Activated CD4-positive, alpha-beta memory T cell treated with anti-CD3 and anti-CD28 coated beads, Interleukin-2, amount 10 ng/mL, durations not matched to agents 7 days and 5 days (primary cell): ENCODE results near the gene TNS2. TPM values are rescaled to one million over a fixed set of nuclear protein-coding genes. Genes with fewer than 3 reads are reported as not detected.
"Not testable (repeated sequence)": the region's sequence is repeated elsewhere in the genome, so short reads cannot be mapped to it uniquely, and the experiment has no call there.

Source experiments
- CTCF ChIA-PET: fragments of 350-600 bp; sonication (Branson Sonifier 250); formaldehyde crosslinking; loops from one replicate; lab custom pipeline; 2021; ENCODE audit warnings: antibody characterized with exemption, inconsistent platforms; lab: Charles Lee
- POLR2A ChIA-PET: fragments of 350-600 bp; sonication (Branson Sonifier 250); formaldehyde crosslinking; loops from one replicate; lab custom pipeline; 2021; ENCODE audit warnings: antibody characterized with exemption; lab: Charles Lee
- DNase-seq: peaks from one replicate; pipeline ENCODE4 v3.0.0-alpha.2; 2020
- H3K27ac Mint-ChIP-seq: one replicate; pipeline ENCODE4 v1.8.0; 2021; ENCODE audit warnings: mild to moderate bottlenecking, mixed read lengths
- H3K27me3 Mint-ChIP-seq: one replicate; pipeline ENCODE4 v1.8.0; 2021; ENCODE audit warnings: mixed read lengths
- H3K36me3 Mint-ChIP-seq: one replicate; pipeline ENCODE4 v1.8.0; 2021; ENCODE audit warnings: low read depth, mixed read lengths
- H3K4me1 Mint-ChIP-seq: one replicate; pipeline ENCODE4 v1.8.0; 2021; ENCODE audit warnings: mixed read lengths
- H3K4me3 Mint-ChIP-seq: one replicate; pipeline ENCODE4 v1.8.0; 2021; ENCODE audit warnings: mild to moderate bottlenecking, mixed read lengths
- H3K9me3 Mint-ChIP-seq: one replicate; pipeline ENCODE4 v1.8.0; 2021; ENCODE audit warnings: mixed read lengths
- total RNA-seq, 2 experiments: library from RNA; stranded (reverse); gene quantifications; one replicate each; pipeline ENCODE4 v1.2.3, GENCODE V29; 2021

The TNS2 gene
- total RNA-seq, 2 experiments from 2014 or later, result 0.78 to 0.83 TPM

DNA sequence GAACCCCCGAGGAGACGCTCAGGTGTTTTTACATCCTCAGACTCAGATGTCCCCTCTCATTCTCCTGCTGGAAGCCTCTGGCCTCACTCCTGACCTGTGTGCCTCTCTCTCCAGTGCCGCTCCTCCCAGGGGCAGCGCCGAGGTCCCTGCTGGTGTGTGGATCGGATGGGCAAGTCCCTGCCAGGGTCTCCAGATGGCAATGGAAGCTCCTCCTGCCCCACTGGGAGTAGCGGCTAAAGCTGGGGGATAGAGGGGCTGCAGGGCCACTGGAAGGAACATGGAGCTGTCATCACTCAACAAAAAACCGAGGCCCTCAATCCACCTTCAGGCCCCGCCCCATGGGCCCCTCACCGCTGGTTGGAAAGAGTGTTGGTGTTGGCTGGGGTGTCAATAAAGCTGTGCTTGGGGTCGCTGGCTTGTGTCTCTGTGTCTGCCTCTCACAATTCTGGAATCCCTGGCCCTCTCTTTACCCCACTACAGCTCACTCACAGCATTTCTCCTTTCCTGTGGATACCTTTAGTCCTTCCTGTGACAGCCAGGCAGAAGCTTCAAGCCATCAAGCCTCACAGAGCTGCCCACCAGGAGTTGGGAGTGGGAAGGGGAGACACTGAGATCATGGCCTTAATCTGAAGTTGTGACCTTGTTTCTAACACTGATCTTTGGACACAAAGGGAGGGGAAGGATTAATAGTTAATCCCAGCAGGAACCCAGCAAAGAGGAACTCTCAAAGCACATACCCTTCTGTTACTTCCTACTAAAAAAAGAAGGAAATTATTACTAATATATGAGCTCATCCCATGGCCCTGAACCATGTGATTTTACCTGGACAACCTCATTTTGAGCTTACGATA lies 52.3 kb downstream of the TNS2 start:
- CTCF ChIA-PET, result interaction anchor here (0.6 to 10.6 kb wide), 20 partner anchors 9 to 319 kb away, joined by 3 to 236 read pairs (median 4); partner anchors contain the start of genes AAAS, PFDN5 and SPRYD3
- peaks cover 1% of the 10 kb centered on the region for H3K27me3 Mint-ChIP-seq

DNA sequence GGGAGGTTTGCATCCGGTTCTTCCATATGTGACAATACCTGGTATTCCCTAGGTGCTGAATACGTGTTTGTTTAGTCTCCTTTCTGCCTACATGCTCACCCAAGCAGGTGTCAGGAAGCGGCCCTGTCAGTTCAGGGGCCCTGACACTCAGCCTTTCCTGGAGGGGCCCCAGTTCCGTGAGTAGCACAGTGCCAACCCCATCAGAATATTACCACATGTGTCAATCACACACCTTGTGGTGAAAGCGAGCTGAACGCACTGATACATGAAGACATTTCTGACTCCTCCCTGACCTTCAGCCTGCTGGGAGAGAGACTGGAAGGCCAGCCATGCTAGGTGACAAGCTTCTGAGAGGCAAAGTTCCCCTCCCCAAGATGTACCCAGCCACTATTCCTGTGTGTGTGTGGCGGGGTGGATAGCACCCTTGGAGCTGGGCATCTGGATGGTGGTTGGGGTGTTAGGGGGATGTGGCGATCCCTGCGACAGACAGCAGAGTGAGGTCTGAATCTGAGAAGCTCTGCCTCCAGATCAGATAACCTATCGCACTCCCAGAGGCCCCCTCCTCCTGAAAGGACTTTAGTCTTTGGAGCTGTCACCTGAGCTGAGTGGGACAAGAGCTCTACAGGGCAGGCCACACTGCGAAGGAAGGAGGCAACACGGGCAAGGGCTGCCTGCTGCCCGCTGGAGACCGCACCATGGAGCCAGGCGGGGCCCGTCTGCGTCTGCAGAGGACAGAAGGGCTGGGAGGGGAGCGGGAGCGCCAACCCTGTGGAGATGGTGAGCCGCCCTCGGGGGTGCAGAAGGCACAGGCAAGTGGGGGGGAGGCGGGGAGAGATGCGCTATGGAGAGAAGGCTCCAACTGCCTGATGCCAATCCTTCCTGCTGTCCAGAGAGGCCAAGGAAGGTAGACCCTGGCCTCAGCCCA lies 53.3 kb downstream of the TNS2 start, which contains the start of gene SOAT2:
TSS of gene SOAT2 (plus strand) at position 604 of the 925 bp plus-strand sequence. CDS start at position 696, 92 bp downstream.
- DNase-seq, result peak; percentile 64
- Mint-ChIP-seq H3K9me3 (no peaks in the 10 kb centered on the region), H3K4me1 (peaks cover 57% of the 10 kb centered on the region), H3K36me3 (no peaks in the 10 kb centered on the region), H3K4me3 (peak within 1 kb of the TSS; percentile 8), H3K27me3 (no peaks in the 10 kb centered on the region), H3K27ac (peak within 1 kb of the TSS; percentile 69)
- ChIA-PET CTCF (interaction anchor here (0.7 to 10.6 kb wide), 20 partner anchors 10 to 318 kb away, joined by 3 to 236 read pairs (median 4); partner anchors contain the start of genes AAAS, PFDN5 and SPRYD3), POLR2A (interaction anchor here (0.8 to 3.1 kb wide), 18 partner anchors 8 to 276 kb away, joined by 3 to 27 read pairs (median 3); partner anchors contain the start of genes EIF4B and SPRYD3)

More for the DNA sequence above, 52.3 kb downstream of the TNS2 start:
- Mint-ChIP-seq H3K9me3 (no peaks in the 10 kb centered on the region), H3K4me3 (no peak overlapping the region), H3K36me3 (no peaks in the 10 kb centered on the region), H3K27ac (peak overlapping the region; percentile 33), H3K4me1 (peaks cover 61% of the 10 kb centered on the region)
- POLR2A ChIA-PET, result interaction anchor here (0.9 to 3.1 kb wide), 11 partner anchors 9 to 109 kb away, joined by 3 to 27 read pairs (median 3); partner anchors contain the start of gene SPRYD3
- no peak for DNase-seq

GRCh38 chr12:53103860-53104305 lies 54.0 kb downstream of the TNS2 start:
- POLR2A ChIA-PET, result interaction anchor here (0.8 to 3.1 kb wide), 10 partner anchors 10 to 116 kb away, joined by 3 to 27 read pairs (median 4); partner anchors contain the start of genes EIF4B and SPRYD3
- H3K36me3 Mint-ChIP-seq, result no peaks in the 10 kb centered on the region
- no peak overlapping the region for H3K4me3 Mint-ChIP-seq
- CTCF ChIA-PET, result interaction anchor here (0.7 to 10.6 kb wide), 12 partner anchors 11 to 1772 kb away, joined by 3 to 236 read pairs (median 6); partner anchors contain the start of genes AAAS and SPRYD3
- H3K4me1 Mint-ChIP-seq, result peaks cover 50% of the 10 kb centered on the region
- DNase-seq, result peak; percentile 54
- H3K27ac Mint-ChIP-seq, result peak overlapping the region; percentile 61
- no peaks in the 10 kb centered on the region for H3K27me3 Mint-ChIP-seq
- H3K9me3 Mint-ChIP-seq, result no peaks in the 10 kb centered on the region

DNA sequence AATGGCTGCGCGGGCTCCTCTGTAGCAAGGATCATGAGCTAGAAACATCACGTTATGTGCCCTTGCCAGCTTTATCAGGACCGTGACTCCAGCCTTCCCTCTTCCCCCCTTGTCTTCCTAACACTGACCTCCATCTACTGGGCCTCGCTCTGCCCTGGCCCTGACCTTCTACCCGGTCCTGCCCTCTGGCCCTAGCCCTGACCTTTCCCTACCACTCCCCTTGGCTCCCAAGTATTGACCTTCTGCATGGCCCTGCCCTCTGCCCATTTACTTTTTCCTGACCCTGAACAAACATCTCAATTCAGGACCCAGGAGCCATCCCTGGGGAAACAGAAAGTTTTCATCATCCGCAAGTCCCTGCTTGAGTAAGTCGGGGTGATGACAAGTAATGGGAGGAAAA lies 55.4 kb downstream of the TNS2 start:
- DNase-seq, result no peak
- Mint-ChIP-seq H3K9me3 (no peaks in the 10 kb centered on the region), H3K4me1 (peaks cover 43% of the 10 kb centered on the region), H3K27ac (no peak overlapping the region), H3K4me3 (no peak overlapping the region), H3K36me3 (no peaks in the 10 kb centered on the region), H3K27me3 (no peaks in the 10 kb centered on the region)
- ChIA-PET POLR2A (no interaction called here), CTCF (interaction anchor here (0.7 to 10.6 kb wide), 3 partner anchors 10 to 572 kb away, joined by 3 to 236 read pairs (median 3); no protein-coding TSS in a partner anchor)

DNA sequence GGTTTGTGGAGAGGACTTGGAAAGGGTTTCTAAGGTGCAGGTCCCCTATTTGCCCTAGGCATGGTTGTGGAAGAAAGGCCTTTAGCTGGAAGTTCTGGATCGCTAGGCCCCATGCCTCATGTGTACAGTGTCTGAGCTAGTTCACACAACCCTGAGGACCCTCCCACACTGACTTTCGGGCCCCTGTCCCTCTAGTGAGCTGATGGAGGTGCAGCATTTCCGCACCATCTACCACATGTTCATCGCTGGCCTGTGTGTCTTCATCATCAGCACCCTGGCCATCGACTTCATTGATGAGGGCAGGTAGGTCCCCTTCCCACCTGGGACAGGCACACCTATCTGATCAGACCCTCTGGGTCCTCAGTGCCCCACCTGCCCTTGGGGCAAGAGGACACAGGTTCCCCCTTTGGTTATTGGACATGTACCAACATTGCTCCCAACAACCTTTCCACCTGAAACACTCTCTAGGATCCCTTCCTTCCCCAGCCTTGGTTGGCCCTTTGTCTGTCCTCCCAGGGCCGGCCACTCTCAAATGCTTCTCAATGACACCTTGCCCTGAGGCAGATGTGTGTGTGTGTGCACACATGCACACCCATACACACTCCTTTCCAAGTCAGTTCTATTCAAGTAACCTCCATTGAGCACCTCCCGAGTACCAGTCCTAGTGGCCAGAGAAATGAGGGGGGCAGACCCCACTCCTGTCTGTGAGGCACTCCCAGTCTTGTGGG lies 56.0 kb downstream of the TNS2 start:
- ChIA-PET CTCF (no interaction called here), POLR2A (no interaction called here)
- no peaks in the 10 kb centered on the region for H3K36me3 Mint-ChIP-seq
- H3K9me3 Mint-ChIP-seq, result no peaks in the 10 kb centered on the region
- DNase-seq, result no peak
- H3K4me3 Mint-ChIP-seq, result no peak overlapping the region
- H3K27ac Mint-ChIP-seq, result no peak overlapping the region
- H3K4me1 Mint-ChIP-seq, result peaks cover 38% of the 10 kb centered on the region
- H3K27me3 Mint-ChIP-seq, result no peaks in the 10 kb centered on the region

- Mint-ChIP-seq H3K4me1 (peaks cover 31% of the 10 kb centered on the region), H3K27me3 (no peaks in the 10 kb centered on the region), H3K36me3 (no peaks in the 10 kb centered on the region), H3K4me3 (no peak overlapping the region), H3K9me3 (no peaks in the 10 kb centered on the region), H3K27ac (no peak overlapping the region)
- no peak for DNase-seq
- ChIA-PET POLR2A (no interaction called here), CTCF (no interaction called here)
Measured at GRCh38 chr12:53107122-53107521, 57.3 kb downstream of the TNS2 start.

GRCh38 chr12:53112431-53112830 lies 62.6 kb downstream of the TNS2 start:
- ChIA-PET CTCF (interaction anchor here (1.2 kb wide), 1 partner anchor 156 kb away, joined by 6 read pairs; the partner anchor contains the start of gene ESPL1), POLR2A (interaction anchor here (0.6 kb wide), 1 partner anchor 545 kb away, joined by 3 read pairs; no protein-coding TSS in a partner anchor)
- not testable (repeated sequence) for H3K36me3 Mint-ChIP-seq

GRCh38 chr12:53113136-53113705 lies 63.4 kb downstream of the TNS2 start:
- POLR2A ChIA-PET, result no interaction called here
- no peaks in the 10 kb centered on the region for H3K36me3 Mint-ChIP-seq
- no peak for DNase-seq
- H3K27ac Mint-ChIP-seq, result no peak overlapping the region
- CTCF ChIA-PET, result interaction anchor here (1.2 kb wide), 1 partner anchor 155 kb away, joined by 6 read pairs; the partner anchor contains the start of gene ESPL1
- H3K4me3 Mint-ChIP-seq, result no peak overlapping the region
- H3K9me3 Mint-ChIP-seq, result no peaks in the 10 kb centered on the region
- no peaks in the 10 kb centered on the region for H3K27me3 Mint-ChIP-seq
- H3K4me1 Mint-ChIP-seq, result no peaks in the 10 kb centered on the region

More at GRCh38 chr12:53112431-53112830, 62.6 kb downstream of the TNS2 start:
- not testable (repeated sequence) for DNase-seq, H3K4me3 Mint-ChIP-seq, H3K4me1 Mint-ChIP-seq, H3K9me3 Mint-ChIP-seq, H3K27ac Mint-ChIP-seq, H3K27me3 Mint-ChIP-seq

GRCh38 chr12:53113951-53114350 lies 64.1 kb downstream of the TNS2 start:
- POLR2A ChIA-PET, result no interaction called here
- DNase-seq, result no peak
- no peaks in the 10 kb centered on the region for H3K27me3 Mint-ChIP-seq

More at GRCh38 chr12:53113951-53114350, 64.1 kb downstream of the TNS2 start:
- H3K36me3 Mint-ChIP-seq, result no peaks in the 10 kb centered on the region
- CTCF ChIA-PET, result no interaction called here
- H3K27ac Mint-ChIP-seq, result no peak overlapping the region
- no peak overlapping the region for H3K4me3 Mint-ChIP-seq
- no peaks in the 10 kb centered on the region for H3K9me3 Mint-ChIP-seq
- H3K4me1 Mint-ChIP-seq, result no peaks in the 10 kb centered on the region
